HG02642 (cell line): ENCODE data around the gene CNNM2.

Source experiments
- ATAC-seq: cut with Tn5 transposase; IDR thresholded peaks from one replicate; pipeline ENCODE4 v1.9.1; 2021; ENCODE audit warnings: mild to moderate bottlenecking; ENCODE audit not compliant: unreplicated experiment, poor library complexity

Gene CNNM2

GRCh38 chr10:103096130-103096529, 178.0 kb downstream of the CNNM2 start:
- no peak for ATAC-seq

DNA sequence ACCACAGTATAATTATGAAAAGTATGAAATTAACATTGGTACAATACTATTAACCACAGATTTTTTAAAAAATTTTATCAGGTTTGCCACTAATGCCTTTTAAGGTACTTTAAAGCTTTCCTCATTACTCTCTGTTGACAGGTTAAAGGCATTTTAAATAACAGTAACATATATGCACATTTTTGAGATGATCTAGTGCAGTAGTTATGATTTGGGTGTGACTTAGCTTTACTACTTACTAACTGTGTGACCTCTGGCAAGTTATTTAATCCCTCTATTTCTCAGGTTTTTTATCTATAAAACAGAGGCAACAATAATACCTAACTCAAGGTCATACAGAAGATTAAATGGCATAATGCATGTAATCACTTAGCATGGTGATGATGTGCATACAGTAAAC, 180.1 kb downstream of the CNNM2 start:
- no peak for ATAC-seq

- ATAC-seq: no peak
These were observed 182.5 kb downstream of the CNNM2 start for GRCh38 chr10:103100620-103101019.

- no peak for ATAC-seq
These were observed 184.1 kb downstream of the CNNM2 start for GRCh38 chr10:103102195-103102594.

DNA sequence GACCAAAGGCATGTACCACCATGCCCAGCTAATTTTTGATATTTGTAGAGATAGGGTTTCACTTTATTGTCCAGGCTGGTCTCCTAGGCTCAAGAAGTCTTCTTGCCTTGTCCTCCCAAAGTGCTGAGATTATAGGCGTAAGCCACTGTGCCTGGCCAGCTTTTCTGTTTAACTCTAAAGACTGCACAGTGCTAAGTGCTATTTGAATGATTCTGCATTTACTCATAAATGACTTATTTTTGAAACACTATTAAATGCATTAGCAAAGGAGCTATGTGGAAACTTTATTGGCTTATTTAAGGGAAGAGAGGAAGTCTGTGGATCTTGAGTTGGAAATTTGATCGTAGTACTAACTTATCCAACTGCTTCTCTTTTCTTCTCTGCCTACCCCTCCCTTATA, 185.9 kb downstream of the CNNM2 start:
- ATAC-seq: no peak

DNA sequence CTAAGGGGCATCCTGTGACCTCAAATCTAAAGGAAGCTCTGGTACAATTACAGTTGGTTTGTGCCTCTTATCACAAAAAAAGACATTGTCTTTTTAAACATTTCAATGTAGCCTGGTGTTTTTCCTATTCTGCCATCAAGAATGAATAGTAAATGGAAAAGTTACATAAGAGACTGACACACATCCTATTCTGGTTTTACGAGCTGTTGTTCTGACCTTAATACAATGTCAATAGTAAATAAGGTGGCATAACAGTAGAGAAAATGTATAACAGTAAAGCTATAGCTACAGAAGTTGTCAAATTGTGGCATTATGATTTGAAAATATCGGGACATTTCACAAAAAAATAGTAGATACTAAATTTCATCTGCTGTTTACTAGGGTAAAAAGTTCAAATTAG, 186.6 kb downstream of the CNNM2 start:
- no peak for ATAC-seq

- no peak for ATAC-seq
These were observed 187.4 kb downstream of the CNNM2 start for GRCh38 chr10:103105462-103105861.

GRCh38 chr10:103106539-103106938, 188.4 kb downstream of the CNNM2 start:
- ATAC-seq: no peak

DNA sequence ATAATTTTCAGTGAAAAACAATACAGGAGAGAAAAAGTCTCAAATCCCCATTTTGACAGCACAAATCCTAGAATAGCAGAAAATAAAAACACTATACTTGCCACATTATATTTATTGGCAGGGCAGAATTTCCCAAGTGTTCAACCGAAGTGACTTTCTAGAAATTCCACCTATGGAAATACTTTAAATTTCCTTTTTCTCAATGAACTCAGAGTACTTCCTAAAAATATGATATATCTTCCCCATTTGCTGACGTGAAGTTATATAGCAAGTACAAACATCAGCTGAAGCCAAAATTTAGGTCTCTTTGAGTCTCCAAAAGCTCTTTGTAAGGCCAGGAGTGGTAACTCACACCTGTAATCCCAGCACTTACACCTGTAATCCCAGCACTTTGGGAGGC, 191.7 kb downstream of the CNNM2 start:
- ATAC-seq: no peak

DNA sequence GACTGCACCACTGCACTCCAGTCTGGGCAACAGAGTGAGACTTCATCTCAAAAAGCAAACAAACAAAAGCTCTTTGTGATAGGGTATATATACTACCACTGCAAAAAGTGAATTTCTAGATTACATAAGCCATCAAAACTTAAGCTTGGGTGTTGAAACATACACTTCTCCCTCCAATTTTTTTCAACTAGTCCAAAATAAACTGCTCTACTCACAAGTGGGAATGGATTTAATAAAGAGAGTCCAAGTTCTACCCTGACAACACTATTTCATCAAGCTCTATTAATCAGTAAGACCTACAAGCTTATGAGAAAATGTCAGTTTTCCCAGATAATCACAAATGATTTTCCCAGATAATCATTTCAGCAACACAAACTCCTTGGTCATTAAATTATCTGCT, 192.3 kb downstream of the CNNM2 start:
- no peak for ATAC-seq

- peak; percentile 56 for ATAC-seq
These were observed 193.2 kb downstream of the CNNM2 start for GRCh38 chr10:103111031-103111917.

GRCh38 chr10:103111918-103112877, 194.1 kb downstream of the CNNM2 start:
- ATAC-seq: peak; percentile 74

GRCh38 chr10:103114876-103115275, 196.8 kb downstream of the CNNM2 start:
- ATAC-seq: no peak

DNA sequence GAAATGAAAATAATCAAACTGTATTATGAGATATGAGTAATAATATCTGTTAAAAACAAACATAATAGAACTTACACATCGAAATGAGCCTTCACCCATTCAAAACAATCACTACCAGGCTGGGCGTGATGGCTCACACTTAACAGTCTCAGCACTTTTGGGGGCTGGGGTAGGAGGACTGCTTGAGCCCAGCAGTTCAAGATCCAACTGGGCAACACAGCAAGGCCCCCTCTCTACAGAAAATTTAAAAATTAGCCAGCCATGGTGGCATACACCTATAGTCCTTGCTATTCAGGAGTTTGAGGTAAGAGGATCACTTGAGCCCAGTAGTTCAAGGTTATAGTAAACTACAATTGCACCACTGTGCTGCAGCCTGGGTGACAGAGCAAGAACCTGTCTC, 199.2 kb downstream of the CNNM2 start:
- no peak for ATAC-seq

GRCh38 chr10:103120546-103120945, 202.5 kb downstream of the CNNM2 start:
- no peak for ATAC-seq

- no peak for ATAC-seq
These were observed 203.1 kb downstream of the CNNM2 start for GRCh38 chr10:103120977-103121735.

DNA sequence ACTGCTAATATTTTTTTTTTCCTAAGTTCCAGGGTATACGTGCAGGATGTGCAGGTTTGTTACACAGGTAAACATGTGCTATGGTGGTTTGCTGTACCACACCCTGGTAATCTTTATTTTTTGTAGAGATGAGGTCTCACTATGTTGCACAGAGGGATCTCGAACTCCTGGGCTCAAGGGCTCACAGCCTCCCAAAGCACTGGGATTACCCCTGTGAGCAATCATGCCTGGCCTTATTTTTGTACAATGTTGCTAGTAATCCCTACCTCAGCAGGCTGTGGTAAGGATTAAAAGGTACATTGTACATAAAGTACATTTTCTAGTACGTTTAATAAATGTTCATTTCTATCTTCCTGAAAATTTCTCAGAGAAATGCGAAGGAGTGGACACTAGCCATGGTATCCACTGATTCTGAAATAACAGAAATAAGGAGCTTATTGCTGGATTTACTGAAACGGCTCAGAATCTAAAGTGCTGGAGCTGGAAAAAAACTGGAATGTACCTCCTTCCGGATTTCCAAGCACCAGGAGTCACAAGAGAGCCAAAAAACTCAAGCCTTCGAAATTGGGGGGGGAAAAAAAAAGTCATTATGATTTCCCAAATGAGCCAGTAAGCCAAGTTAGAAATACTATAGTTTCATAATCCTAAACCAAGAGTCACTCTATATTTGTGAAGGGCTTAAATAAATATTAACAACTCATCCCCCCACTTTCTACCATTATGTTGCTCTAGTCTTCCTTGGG, 205.4 kb downstream of the CNNM2 start:
- no peak for ATAC-seq

DNA sequence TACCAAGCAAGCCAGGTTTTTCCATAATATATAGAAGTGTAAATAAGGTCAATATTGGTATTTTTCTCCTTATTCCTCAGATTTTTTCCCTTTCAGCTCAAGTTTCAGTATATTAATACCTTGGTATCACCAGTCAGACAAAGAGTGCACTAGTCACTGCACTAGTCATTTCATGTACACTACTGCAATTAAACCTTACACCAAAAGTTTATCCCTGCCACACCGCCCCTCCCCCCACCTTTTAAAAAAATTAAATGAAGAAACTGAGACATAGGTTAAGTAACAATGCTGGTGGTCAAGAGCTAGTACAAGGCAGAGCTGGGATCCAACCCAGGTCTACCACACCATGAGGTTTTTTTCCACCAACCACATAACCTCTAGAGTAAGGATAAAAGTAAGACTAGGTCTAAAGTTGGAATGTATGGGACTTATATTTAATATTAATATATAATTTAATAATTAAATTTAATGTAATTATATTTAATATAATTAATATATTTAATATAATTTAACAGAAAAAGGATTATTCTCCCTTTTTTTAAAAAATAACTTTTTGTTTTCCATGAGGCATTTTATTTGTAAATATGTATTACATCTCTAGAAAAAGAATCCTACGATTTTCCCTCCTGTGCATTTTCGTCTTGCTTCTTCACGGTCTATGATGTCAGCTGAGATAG, 206.5 kb downstream of the CNNM2 start:
- ATAC-seq: no peak
